Measurements from ENCODE around the gene LCT. TPM values are rescaled to one million over a fixed set of nuclear protein-coding genes. Genes with fewer than 3 reads are reported as not detected.

LCT gene
- polyA plus RNA-seq, 1 of the 3 experiments (the other 2 are of a cell fraction), result not detected

DNA sequence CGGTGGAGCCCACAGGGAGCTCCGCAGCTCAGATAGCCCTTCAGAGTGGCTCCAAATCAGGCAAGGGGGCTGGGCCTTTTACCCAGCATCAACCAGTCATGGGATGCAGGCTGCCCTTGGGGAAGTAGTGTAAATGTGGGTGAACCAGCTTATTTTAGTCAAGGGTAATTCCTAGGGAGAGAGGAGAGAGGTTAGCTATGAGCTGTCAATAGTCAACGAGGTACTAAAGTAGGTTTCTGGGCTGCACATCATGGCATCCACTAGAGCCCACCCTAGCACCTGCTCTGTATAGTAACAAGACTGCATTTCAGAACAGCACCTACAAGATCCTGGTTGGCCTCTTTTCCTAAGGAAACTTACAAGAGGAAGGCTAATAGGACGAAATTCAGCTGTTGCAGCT, 48.7 kb upstream of the LCT start:
- DNase-seq, result no peak
- 51% methylated on average over 4 of the region's 4 CpGs for WGBS (ENCODE audit: low lambda C conversion rate)
- no peaks in the 10 kb centered on the region for H3K27me3 ChIP-seq (ENCODE audit: insufficient read depth)
- H3F3A ChIP-seq (replicated peaks; ENCODE audit: insufficient read depth), result no peaks in the 10 kb centered on the region
- TF ChIP-seq CTCF (IDR thresholded peaks at IDR 0.05) (no peak), REST (IDR thresholded peaks at IDR 0.05; ENCODE audit: low read depth, low read length) (no peak), FOXJ3 (CRISPR knock-in tag; IDR thresholded peaks at IDR 0.05) (no peak), TEAD4 (IDR thresholded peaks at IDR 0.05; ENCODE audit: borderline replicate concordance, insufficient read depth) (no peak), SIN3A (IDR thresholded peaks at IDR 0.05; ENCODE audit: borderline replicate concordance, low read depth, low read length) (no peak), MXI1 (IDR thresholded peaks at IDR 0.05; ENCODE audit: low read depth, low read length) (no peak), RCOR1 (IDR thresholded peaks at IDR 0.05; ENCODE audit: low read length) (no peak), EZH2phosphoT487 (IDR thresholded peaks at IDR 0.05; ENCODE audit: borderline replicate concordance, low read depth) (no peak), JUND (IDR thresholded peaks at IDR 0.05) (no peak), NFIC (IDR thresholded peaks at IDR 0.05; ENCODE audit: borderline replicate concordance) (no peak), POLR2AphosphoS5 (IDR thresholded peaks at IDR 0.05; ENCODE audit: low read depth, low read length) (no peak), GABPA (IDR thresholded peaks at IDR 0.05; ENCODE audit: low read depth) (no peak), FOXM1 (IDR thresholded peaks at IDR 0.05; ENCODE audit: low read depth) (no peak), SMC3 (IDR thresholded peaks at IDR 0.05; ENCODE audit: low read depth, low read length) (no peak), RAD21 (IDR thresholded peaks at IDR 0.05; ENCODE audit: low read length) (no peak)
- TF ChIP-seq, protein P1, sequence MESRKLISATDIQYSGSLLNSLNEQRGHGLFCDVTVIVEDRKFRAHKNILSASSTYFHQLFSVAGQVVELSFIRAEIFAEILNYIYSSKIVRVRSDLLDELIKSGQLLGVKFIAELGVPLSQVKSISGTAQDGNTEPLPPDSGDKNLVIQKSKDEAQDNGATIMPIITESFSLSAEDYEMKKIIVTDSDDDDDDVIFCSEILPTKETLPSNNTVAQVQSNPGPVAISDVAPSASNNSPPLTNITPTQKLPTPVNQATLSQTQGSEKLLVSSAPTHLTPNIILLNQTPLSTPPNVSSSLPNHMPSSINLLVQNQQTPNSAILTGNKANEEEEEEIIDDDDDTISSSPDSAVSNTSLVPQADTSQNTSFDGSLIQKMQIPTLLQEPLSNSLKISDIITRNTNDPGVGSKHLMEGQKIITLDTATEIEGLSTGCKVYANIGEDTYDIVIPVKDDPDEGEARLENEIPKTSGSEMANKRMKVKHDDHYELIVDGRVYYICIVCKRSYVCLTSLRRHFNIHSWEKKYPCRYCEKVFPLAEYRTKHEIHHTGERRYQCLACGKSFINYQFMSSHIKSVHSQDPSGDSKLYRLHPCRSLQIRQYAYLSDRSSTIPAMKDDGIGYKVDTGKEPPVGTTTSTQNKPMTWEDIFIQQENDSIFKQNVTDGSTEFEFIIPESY (IDR thresholded peaks at IDR 0.05; ENCODE audit: borderline replicate concordance, low read depth), result no peak
- TF ChIP-seq, protein P2, sequence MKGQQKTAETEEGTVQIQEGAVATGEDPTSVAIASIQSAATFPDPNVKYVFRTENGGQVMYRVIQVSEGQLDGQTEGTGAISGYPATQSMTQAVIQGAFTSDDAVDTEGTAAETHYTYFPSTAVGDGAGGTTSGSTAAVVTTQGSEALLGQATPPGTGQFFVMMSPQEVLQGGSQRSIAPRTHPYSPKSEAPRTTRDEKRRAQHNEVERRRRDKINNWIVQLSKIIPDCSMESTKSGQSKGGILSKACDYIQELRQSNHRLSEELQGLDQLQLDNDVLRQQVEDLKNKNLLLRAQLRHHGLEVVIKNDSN (IDR thresholded peaks at IDR 0.05; ENCODE audit: borderline replicate concordance, low read depth), result no peak
- no peaks in the 10 kb centered on the region for H3K9me2 ChIP-seq
- H3K9ac ChIP-seq, result no peak overlapping the region
- no peak overlapping the region for H3K27ac ChIP-seq (ENCODE audit: low read depth in 2 of 2, low read length in 1 of 2)
- no peaks in the 10 kb centered on the region for H4K20me1 ChIP-seq (ENCODE audit: insufficient read depth)
- ChIA-PET CTCF (no interaction called here), POLR2A (no interaction called here)
- H3K79me2 ChIP-seq (ENCODE audit: insufficient read depth), result no peaks in the 10 kb centered on the region
- H3K9me3 ChIP-seq, result no peaks in the 10 kb centered on the region
- H3K36me3 ChIP-seq (replicated peaks in 1 of 2; ENCODE audit: control insufficient read depth in 1 of 2, insufficient read depth in 2 of 2, low read length in 1 of 2), result no peaks in the 10 kb centered on the region
- no peak overlapping the region for H2AFZ ChIP-seq (ENCODE audit: low read depth)
- no peak overlapping the region for H3K4me3 ChIP-seq (ENCODE audit: low read depth in 2 of 2, low read length in 1 of 2)
- H3K4me1 ChIP-seq (ENCODE audit: control insufficient read depth in 1 of 2, insufficient read depth in 2 of 2, low read depth in 1 of 2, low read length in 1 of 2), result no peaks in the 10 kb centered on the region
- H3K4me2 ChIP-seq, result no peak overlapping the region

Measured in SK-N-SH (cell line).